Naive B cell (primary cell): ENCODE measurements around the gene PLCXD3. TPM values are rescaled to one million over a fixed set of nuclear protein-coding genes. Genes with fewer than 3 reads are reported as not detected.

Experiments
- ATAC-seq, 2 donors: fragments of 150-1000 bp; cut with Tn5 transposase; 2 replicates each; pipeline ENCODE4 v1.10.0; 2021; ENCODE audit warnings: low read depth in 2 of 2, mild to moderate bottlenecking in 2 of 2, moderate library complexity in 2 of 2
- DNase-seq: peaks from one replicate; pipeline ENCODE4 v3.0.0; 2022
- H3K27ac Mint-ChIP-seq, 6 donors: one replicate each; pipeline ENCODE4 v1.8.0; 2020 to 2022; ENCODE audit warnings: mild to moderate bottlenecking in 6 of 6, mixed read lengths in 6 of 6, moderate library complexity in 5 of 6, inconsistent platforms in 2 of 6
- H3K27me3 Mint-ChIP-seq, 3 donors: one replicate each; pipeline ENCODE4 v1.8.0; 2021 to 2022; ENCODE audit warnings: mixed read lengths in 3 of 3, mild to moderate bottlenecking in 1 of 3
- H3K36me3 Mint-ChIP-seq, 2 donors: one replicate each; pipeline ENCODE4 v1.8.0; 2020 to 2022; ENCODE audit warnings: mixed read lengths in 2 of 2, inconsistent platforms in 1 of 2, mild to moderate bottlenecking in 1 of 2
- H3K4me1 Mint-ChIP-seq, 3 donors: one replicate each; pipeline ENCODE4 v1.8.0; 2020 to 2022; ENCODE audit warnings: mixed read lengths in 3 of 3, inconsistent platforms in 1 of 3, mild to moderate bottlenecking in 1 of 3, moderate library complexity in 1 of 3
- H3K4me3 Mint-ChIP-seq, 8 donors: one replicate each; pipeline ENCODE4 v1.8.0; 2020 to 2022; ENCODE audit warnings: mild to moderate bottlenecking in 8 of 8, mixed read lengths in 8 of 8, moderate library complexity in 8 of 8, inconsistent platforms in 2 of 8
- H3K9me3 Mint-ChIP-seq, 7 donors: one replicate each; pipeline ENCODE4 v1.8.0; 2020 to 2022; ENCODE audit warnings: mixed read lengths in 7 of 7, mild to moderate bottlenecking in 5 of 7, inconsistent platforms in 2 of 7, moderate library complexity in 1 of 7
- polyA plus RNA-seq, 6 donors: library from polyadenylated mRNA; unstranded; fragments of 300-500 nt; fragmentation: Illumina TruSeq; gene quantifications; one replicate each; pipeline ENCODE4 v1.2.3, GENCODE V29; 2021; ENCODE audit warnings: low read depth in 6 of 6

The PLCXD3 gene
- polyA plus RNA-seq, 6 donors from 2014 or later: not detected

DNA sequence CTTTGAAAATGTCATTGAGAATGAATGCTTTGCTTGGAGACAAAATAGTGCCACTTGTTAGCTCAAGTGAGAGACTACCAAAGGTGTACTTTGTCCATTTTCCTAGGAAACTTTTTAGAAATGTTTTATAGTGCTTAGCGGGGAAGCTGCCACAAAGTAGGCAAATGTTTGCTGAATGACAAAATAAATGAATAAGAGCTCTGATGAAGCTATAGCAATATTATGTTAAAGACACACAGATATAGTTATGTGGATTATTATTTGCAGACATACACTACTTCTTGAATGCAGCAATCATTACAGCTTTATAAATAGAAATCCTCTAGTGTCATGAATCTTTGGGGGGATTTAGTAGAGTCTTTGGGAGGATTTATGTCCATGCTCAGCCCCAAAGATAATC lies 204.4 kb downstream of the PLCXD3 start:
- Mint-ChIP-seq H3K27ac (no peak overlapping the region), H3K27me3 (no peaks in the 10 kb centered on the region), H3K36me3 (no peaks in the 10 kb centered on the region), H3K4me3 (no peak overlapping the region), H3K9me3 (peaks cover 0 to 4% (median 0%) of the 10 kb centered on the region in 7 donors), H3K4me1 (no peaks in the 10 kb centered on the region)
- DNase-seq (no peak), ATAC-seq (no peak)

DNA sequence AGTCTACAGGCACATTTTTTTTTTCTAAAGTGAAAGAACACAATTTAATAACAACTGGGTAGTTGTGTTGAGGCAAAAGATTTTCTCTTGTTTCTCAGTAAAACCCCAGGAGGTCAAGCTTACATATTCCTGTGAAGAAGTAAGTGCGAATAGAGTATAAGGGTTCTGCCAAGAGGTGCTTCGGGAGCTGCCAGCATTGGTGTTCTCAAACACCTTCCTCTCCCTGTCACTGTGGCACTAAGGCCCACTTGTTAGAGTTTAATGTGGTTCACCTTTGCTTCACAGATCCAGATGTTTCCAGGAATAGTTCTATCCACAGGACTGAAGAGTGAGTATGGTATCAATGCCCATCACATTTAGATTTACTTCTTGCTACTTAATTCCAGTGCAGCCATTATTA lies 205.3 kb downstream of the PLCXD3 start:
- peaks cover 0 to 4% (median 0%) of the 10 kb centered on the region in 7 donors for H3K9me3 Mint-ChIP-seq
- no peak for ATAC-seq
- H3K27me3 Mint-ChIP-seq: no peaks in the 10 kb centered on the region
- no peaks in the 10 kb centered on the region for H3K36me3 Mint-ChIP-seq
- no peak for DNase-seq
- H3K4me3 Mint-ChIP-seq: no peak overlapping the region
- no peak overlapping the region for H3K27ac Mint-ChIP-seq
- H3K4me1 Mint-ChIP-seq: no peaks in the 10 kb centered on the region

DNA sequence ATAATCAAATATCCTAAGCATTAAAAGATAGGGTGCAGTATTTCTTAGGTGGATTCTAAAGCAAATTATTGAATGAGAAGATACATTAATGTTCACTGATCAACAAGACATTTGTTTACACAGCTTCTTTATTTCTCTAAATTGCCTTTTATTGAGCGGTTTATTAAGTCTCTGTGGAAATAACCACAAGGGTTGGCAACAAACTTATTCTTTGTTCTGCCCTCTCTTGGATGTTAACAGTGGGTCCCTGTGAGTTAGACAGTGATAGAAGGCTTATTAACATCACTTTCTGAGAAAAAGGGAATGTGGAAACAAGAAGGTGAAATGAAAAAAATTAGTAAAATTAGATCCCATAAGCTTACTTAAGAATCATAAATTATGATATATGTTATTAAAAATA lies 214.3 kb downstream of the PLCXD3 start:
- ATAC-seq: no peak
- Mint-ChIP-seq H3K9me3 (no peaks in the 10 kb centered on the region), H3K27ac (no peak overlapping the region), H3K27me3 (no peaks in the 10 kb centered on the region), H3K36me3 (no peaks in the 10 kb centered on the region), H3K4me1 (no peaks in the 10 kb centered on the region), H3K4me3 (no peak overlapping the region)
- no peak for DNase-seq

DNA sequence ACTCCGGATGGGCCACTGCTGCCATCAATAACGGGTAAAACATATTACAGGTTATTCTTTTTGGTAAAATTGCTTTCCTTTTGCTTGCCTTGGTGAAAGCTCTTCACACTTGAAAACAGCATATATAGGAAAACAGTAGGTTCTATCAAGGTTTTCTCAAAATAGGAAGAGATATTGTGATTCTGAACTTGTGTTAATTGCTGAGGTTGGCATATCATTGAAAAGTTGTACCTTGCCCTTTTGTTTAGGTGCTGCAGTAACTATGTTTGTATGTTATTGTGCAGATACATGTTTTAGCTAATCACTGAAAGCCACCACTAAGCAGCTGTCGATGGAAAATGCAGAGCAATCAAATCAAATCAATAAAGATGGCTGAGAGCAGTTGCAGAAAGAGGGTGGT lies 219.1 kb downstream of the PLCXD3 start:
- H3K27me3 Mint-ChIP-seq: no peaks in the 10 kb centered on the region
- no peaks in the 10 kb centered on the region for H3K36me3 Mint-ChIP-seq
- peaks cover 0 to 10% (median 0%) of the 10 kb centered on the region in 7 donors for H3K9me3 Mint-ChIP-seq
- no peak overlapping the region for H3K4me3 Mint-ChIP-seq
- no peak overlapping the region for H3K27ac Mint-ChIP-seq
- H3K4me1 Mint-ChIP-seq: no peaks in the 10 kb centered on the region
- ATAC-seq (no peak), DNase-seq (no peak)

DNA sequence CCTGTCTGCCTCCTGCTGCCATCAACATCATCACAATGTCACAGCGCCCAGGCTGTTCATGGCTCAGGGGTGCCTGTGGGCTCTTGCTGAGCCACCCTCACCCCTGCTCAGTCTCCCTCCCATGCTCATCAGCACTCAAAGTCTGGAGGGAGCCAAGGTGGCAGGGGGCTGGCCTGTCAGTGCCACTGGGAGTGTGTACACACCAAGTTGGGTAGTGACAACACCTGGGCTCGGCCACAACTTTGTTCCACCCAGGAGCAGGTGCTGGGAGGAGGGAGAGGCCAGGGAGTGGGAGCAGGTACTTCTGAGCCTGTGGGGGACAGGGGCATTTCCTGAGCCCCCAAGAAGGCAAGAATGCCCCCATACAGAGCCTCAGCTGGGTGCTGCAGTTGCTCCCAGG lies 219.6 kb downstream of the PLCXD3 start:
- no peak for DNase-seq
- peaks cover 0 to 10% (median 0%) of the 10 kb centered on the region in 7 donors for H3K9me3 Mint-ChIP-seq
- no peak overlapping the region for H3K27ac Mint-ChIP-seq
- no peaks in the 10 kb centered on the region for H3K27me3 Mint-ChIP-seq
- H3K4me3 Mint-ChIP-seq: no peak overlapping the region
- H3K36me3 Mint-ChIP-seq: no peaks in the 10 kb centered on the region
- no peaks in the 10 kb centered on the region for H3K4me1 Mint-ChIP-seq
- no peak for ATAC-seq

DNA sequence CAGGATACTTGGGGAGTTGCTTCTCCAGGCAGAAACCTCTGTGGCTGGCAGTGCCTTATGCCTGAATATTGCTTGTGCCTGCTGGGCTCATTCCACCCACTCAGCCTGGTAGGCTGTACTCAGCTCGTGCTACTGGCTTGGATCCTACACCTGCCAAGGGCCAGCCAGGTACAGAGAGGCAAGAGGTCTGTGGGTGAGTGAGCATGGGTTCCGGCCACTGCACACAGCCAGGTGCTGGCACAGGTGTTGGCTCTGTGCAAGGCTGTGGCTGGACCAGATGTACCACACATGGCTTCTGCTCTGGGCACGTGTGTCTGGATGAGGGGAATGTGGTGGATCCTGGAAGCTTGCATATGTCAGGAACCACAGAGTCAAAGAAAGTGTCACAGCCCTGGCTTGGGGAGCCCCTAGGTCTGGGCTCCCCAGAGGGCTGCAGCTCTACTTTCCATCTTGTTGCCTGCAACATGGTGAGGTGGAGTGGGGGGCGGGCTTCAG lies 220.4 kb downstream of the PLCXD3 start:
- ATAC-seq (no peak), DNase-seq (no peak)
- no peak overlapping the region for H3K27ac Mint-ChIP-seq
- H3K4me3 Mint-ChIP-seq: no peak overlapping the region
- no peaks in the 10 kb centered on the region for H3K36me3 Mint-ChIP-seq
- H3K27me3 Mint-ChIP-seq: no peaks in the 10 kb centered on the region
- H3K4me1 Mint-ChIP-seq: no peaks in the 10 kb centered on the region
- peaks cover 0 to 10% (median 0%) of the 10 kb centered on the region in 7 donors for H3K9me3 Mint-ChIP-seq

DNA sequence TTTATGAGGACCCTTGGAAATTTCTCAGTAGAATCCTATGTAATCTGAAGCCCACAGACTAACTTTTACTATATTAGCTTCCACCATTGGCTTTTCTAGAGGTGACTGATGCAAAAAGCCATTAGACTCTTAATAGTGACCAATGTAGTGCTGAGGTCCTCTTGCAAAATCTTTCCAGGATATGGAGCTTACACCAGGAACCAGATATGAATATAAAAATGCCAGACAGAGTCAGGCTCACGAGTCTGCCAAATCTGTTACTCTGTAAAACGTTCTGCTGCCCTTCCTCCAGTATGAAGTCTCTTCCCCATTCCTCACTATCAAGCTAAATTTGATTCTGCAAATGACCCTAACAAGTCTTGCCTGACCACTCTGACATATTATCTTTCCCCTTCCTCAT lies 223.7 kb downstream of the PLCXD3 start:
- peaks cover 0 to 14% (median 0%) of the 10 kb centered on the region in 7 donors for H3K9me3 Mint-ChIP-seq

DNA sequence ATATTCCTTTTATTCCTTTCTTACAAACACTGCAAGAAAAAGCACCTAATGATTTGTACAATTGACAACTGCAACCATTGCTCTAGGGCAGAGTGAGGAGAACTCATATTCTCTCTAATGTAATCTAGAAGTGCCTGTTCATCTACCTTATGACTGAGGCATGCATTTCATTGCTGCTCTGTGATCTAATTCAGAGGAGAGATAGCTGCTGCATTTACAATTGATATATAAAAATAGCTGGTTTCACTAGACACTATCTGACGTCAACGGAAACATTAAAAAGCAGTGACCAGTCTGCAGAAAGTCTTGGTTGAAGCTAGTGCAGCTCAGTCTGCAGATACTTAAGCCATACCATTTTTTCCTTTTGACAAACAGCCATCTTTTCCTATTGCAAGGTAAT lies 224.2 kb downstream of the PLCXD3 start:
- ATAC-seq (no peak), DNase-seq (no peak)
- H3K27me3 Mint-ChIP-seq: no peaks in the 10 kb centered on the region
- peaks cover 0 to 1% (median 0%) of the 10 kb centered on the region in 3 donors for H3K4me1 Mint-ChIP-seq
- no peaks in the 10 kb centered on the region for H3K36me3 Mint-ChIP-seq
- H3K4me3 Mint-ChIP-seq: no peak overlapping the region
- no peak overlapping the region for H3K27ac Mint-ChIP-seq
- peaks cover 0 to 14% (median 2%) of the 10 kb centered on the region in 7 donors for H3K9me3 Mint-ChIP-seq

More for the DNA sequence above, 223.7 kb downstream of the PLCXD3 start:
- ATAC-seq (no peak), DNase-seq (no peak)
- Mint-ChIP-seq H3K27ac (no peak overlapping the region), H3K36me3 (no peaks in the 10 kb centered on the region), H3K4me3 (no peak overlapping the region), H3K27me3 (no peaks in the 10 kb centered on the region), H3K4me1 (no peaks in the 10 kb centered on the region)

DNA sequence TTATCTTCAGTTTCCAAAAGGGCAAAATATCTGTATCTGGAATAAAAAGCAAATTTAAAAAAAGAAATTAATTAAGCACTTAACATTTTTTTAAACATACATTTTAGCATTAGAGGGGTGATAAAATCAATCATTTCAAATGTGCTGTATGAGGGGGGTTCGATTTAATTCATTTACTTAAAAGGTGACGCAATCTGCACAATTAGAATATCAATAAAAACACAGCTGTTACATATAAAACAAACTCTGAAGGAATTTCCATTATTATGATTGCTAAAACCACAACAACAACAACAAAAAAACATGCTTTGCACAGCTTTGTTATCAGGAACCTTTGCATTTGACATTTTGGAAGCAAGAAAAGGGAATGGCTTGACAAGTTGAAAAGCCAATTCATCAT lies 225.5 kb downstream of the PLCXD3 start:
- Mint-ChIP-seq H3K4me1 (peaks cover 0 to 3% (median 0%) of the 10 kb centered on the region in 3 donors), H3K27ac (no peak overlapping the region), H3K27me3 (no peaks in the 10 kb centered on the region), H3K36me3 (no peaks in the 10 kb centered on the region), H3K9me3 (peaks cover 0 to 14% (median 2%) of the 10 kb centered on the region in 7 donors), H3K4me3 (no peak overlapping the region)
- DNase-seq (no peak), ATAC-seq (no peak)

DNA sequence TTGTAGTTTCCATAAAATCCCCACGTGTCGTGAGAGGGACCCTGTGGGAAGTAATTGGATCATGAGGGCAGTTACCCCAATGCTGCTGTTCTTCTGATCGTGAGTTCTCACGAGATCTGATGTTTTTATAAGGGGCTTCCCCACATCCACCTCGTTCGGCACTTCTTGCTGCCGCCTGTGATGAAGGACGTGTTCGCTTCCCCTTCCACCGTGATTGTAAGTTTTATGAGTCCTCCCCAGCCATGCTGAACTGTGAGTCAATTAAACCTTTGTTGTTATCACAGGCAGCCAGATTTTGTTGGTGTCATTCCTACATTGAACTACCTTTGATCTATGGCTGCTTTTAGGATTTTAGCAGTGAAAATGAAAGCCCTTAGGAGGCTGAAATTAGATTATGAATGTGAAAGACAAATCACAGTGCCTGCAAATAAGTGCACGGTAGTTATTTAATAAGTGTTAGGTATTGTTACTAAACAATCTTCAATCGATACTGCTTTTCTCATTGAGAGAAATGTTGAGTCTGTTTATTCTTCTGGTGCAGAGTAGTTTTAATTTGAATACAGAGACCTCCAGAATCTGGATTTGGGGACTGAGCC lies 229.1 kb downstream of the PLCXD3 start:
- H3K27ac Mint-ChIP-seq: no peak overlapping the region
- H3K36me3 Mint-ChIP-seq: no peaks in the 10 kb centered on the region
- H3K27me3 Mint-ChIP-seq: no peaks in the 10 kb centered on the region
- no peak for DNase-seq
- peaks cover 0 to 5% (median 0%) of the 10 kb centered on the region in 7 donors for H3K9me3 Mint-ChIP-seq
- no peak for ATAC-seq
- no peak overlapping the region for H3K4me3 Mint-ChIP-seq
- H3K4me1 Mint-ChIP-seq: peaks cover 0 to 3% (median 0%) of the 10 kb centered on the region in 3 donors

DNA sequence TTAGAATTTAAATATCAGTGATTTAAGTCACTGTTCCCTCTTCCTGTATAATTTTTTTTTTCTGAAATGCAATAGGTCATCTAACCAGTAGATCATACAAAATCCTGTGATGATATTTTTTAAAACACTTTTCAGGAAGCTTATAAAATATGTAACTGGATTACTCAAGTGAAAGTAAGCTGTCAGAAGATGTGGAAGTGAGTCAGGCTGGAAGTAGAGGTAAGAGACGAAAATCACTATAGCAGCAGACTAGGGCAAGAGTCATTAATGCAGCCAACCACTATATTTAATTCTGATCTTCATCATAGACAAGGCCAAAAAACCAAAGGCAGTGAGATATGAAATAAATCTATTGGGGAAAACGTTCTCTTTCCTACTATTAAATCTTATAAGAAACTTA lies 231.4 kb downstream of the PLCXD3 start:
- Mint-ChIP-seq H3K9me3 (peaks cover 0 to 5% (median 0%) of the 10 kb centered on the region in 7 donors), H3K27me3 (no peaks in the 10 kb centered on the region), H3K4me3 (no peak overlapping the region), H3K27ac (no peak overlapping the region), H3K4me1 (peaks cover 0 to 3% (median 0%) of the 10 kb centered on the region in 3 donors), H3K36me3 (no peaks in the 10 kb centered on the region)
- DNase-seq: no peak
- no peak for ATAC-seq

DNA sequence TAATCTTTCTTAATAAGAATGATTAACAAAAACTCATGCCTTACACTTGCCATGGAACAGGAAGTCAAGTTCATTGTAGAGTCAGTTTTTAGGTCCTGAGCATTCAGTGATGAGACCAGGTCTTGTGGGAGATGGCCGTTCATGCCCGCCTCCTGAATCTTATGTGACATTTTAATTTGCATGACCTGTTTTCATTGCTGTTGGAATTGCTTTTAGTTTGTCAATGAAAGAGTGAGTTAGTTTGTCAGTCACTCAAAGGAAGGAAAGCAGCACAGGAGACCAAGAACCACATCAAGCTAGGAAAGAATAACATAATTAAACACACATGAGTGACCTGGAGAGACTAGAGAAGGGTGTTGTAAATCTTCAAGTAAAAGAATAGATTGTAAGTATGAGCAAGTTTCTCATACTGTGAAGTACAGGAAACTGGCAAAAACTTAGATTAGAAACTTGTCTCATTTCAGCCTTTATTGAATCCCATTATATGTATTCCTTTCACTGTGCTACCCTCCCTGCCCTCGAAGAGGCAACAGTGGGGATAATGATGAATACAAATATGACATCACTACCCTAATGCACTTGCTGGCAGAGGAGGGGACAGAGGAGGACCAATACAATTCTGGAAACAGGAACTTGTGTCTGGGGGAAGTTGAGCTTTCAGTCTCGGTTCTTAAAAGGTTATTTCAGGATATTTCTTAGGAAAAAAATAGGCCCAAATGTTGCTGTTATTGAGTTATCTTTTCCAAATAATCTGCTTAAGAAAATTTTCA lies 232.7 kb downstream of the PLCXD3 start:
- Mint-ChIP-seq H3K4me1 (peaks cover 0 to 3% (median 0%) of the 10 kb centered on the region in 3 donors), H3K27me3 (no peaks in the 10 kb centered on the region), H3K36me3 (no peaks in the 10 kb centered on the region), H3K4me3 (no peak overlapping the region), H3K9me3 (peaks cover 0 to 2% (median 0%) of the 10 kb centered on the region in 7 donors), H3K27ac (no peak overlapping the region)
- ATAC-seq: no peak
- no peak for DNase-seq

DNA sequence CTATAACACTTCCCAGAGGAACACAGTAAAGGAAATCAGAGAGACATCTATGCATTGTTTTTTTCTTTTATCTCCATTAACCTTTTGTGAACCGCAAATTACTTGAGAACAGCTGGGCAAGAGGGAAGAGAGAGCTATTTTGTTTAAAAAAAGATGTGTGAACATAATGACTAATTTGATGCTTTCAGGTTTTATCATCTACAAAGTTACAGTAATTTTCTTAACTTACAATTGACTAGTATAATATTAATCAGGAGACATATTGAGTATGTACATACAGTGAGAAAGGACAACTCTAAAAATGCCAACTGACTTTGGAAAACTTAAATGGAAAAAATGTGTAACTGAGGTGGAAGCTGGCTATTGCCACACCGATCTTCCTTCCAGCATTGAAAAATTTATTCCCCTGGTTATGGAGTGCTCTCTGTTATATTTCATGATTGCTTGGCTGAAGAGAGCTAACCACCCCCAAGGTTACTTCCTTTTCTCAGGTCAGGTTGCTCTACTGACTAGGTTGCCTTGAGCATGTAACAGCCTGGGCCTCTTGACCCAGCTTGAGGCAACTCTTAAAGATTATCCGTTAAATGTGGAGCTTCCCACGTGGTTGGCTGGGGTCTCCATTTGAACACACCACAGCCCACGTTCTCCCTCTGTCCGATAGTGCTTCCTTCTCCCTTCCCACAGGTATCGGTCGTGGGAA lies 234.4 kb downstream of the PLCXD3 start:
- Mint-ChIP-seq H3K27me3 (no peaks in the 10 kb centered on the region), H3K36me3 (no peaks in the 10 kb centered on the region), H3K4me1 (no peaks in the 10 kb centered on the region), H3K9me3 (no peaks in the 10 kb centered on the region), H3K4me3 (no peak overlapping the region), H3K27ac (no peak overlapping the region)
- DNase-seq (no peak), ATAC-seq (no peak)
